SU-DHL-6 (cell line): ENCODE measurements around the gene SEC16A.

Experiments used
- H2AFZ ChIP-seq: fragments of 200-600 bp; sonication (generic); 2 replicates; pipeline ENCODE4 v1.6.1; 2014; ENCODE audit warnings: low read depth, mild to moderate bottlenecking, moderate library complexity, mixed read lengths, antibody characterized with exemption, low read length; ENCODE audit not compliant: severe bottlenecking
- H3F3A ChIP-seq: fragments of 200-600 bp; shearing (Covaris generic); 2 replicates; pipeline ENCODE4 v1.6.0; 2016; ENCODE audit warnings: antibody characterized with exemption, mild to moderate bottlenecking; ENCODE audit not compliant: insufficient read depth
- H3K27ac ChIP-seq: fragments of 200-600 bp; sonication (generic); 2 replicates; pipeline ENCODE4 v1.5.1; 2016; ENCODE audit warnings: low read depth, mild to moderate bottlenecking, low read length, moderate library complexity, mixed read lengths
- H3K27me3 ChIP-seq: fragments of 200-600 bp; sonication (generic), shearing (Covaris generic); 2 replicates; pipeline ENCODE4 v1.6.0; 2014; ENCODE audit warnings: mild to moderate bottlenecking, low read length
- H3K36me3 ChIP-seq: fragments of 200-600 bp; sonication (generic); 2 replicates; pipeline ENCODE4 v1.6.1; 2014; ENCODE audit warnings: mild to moderate bottlenecking, low read length, mixed read lengths
- H3K4me2 ChIP-seq: fragments of 300-600, 200-600 bp; shearing (Covaris generic), sonication (generic); 2 replicates; pipeline ENCODE4 v1.6.0; 2014; ENCODE audit warnings: low read length, low read depth, mild to moderate bottlenecking; ENCODE audit not compliant: poor library complexity, severe bottlenecking
- H3K4me3 ChIP-seq: fragments of 200-600 bp; sonication (generic); 2 replicates; pipeline ENCODE4 v1.5.1; 2014; ENCODE audit warnings: antibody characterized with exemption, low read length, mild to moderate bottlenecking, mixed read lengths; ENCODE audit not compliant: insufficient read depth, poor library complexity, severe bottlenecking
- H3K79me2 ChIP-seq: fragments of 200-600 bp; sonication (generic); 2 replicates; pipeline ENCODE4 v1.6.1; 2014; ENCODE audit warnings: mild to moderate bottlenecking, low read length, moderate library complexity; ENCODE audit not compliant: insufficient read depth
- H3K9ac ChIP-seq: fragments of 200-600 bp; sonication (generic); 2 replicates; pipeline ENCODE4 v1.7.0; 2014; ENCODE audit warnings: mild to moderate bottlenecking, low read length
- H3K9me2 ChIP-seq: fragments of 200-600 bp; sonication (generic); replicated peaks from 2 replicates; pipeline ENCODE4 v1.6.1; 2014; ENCODE audit warnings: low read length; ENCODE audit not compliant: insufficient read depth
- H3K9me3 ChIP-seq: fragments of 200-600 bp; sonication (generic); 2 replicates; pipeline ENCODE4 v1.6.1; 2014; ENCODE audit warnings: low read length, mixed read lengths; ENCODE audit not compliant: insufficient read depth
- H4K20me1 ChIP-seq: fragments of 200-600 bp; sonication (generic); 2 replicates; pipeline ENCODE4 v1.6.1; 2014; ENCODE audit warnings: low read depth, mild to moderate bottlenecking, antibody characterized with exemption, low read length, moderate library complexity, mixed read lengths
- CTCF ChIP-seq: fragments of 200-600 bp; sonication (generic); IDR thresholded peaks from one replicate; pipeline ENCODE4 v1.5.1; 2017; ENCODE audit warnings: antibody characterized with exemption, mild to moderate bottlenecking, low read length, moderate library complexity; ENCODE audit not compliant: insufficient read depth, poor library complexity, severe bottlenecking
- EZH2phosphoT487 ChIP-seq: fragments of 200-600 bp; sonication (generic), shearing (Covaris generic); conservative IDR thresholded peaks from 2 replicates; pipeline ENCODE4 v1.6.1; 2018; ENCODE audit warnings: mild to moderate bottlenecking, antibody characterized with exemption, low read length, moderate library complexity, mixed read lengths

SEC16A gene

GRCh38 chr9:136405481-136405880 lies 77.4 kb downstream of the SEC16A start:
- Histone ChIP-seq H3K9me3 (no peaks in the 10 kb centered on the region), H3K36me3 (peaks cover 3% of the 10 kb centered on the region; the same call in 1 of the 2 replicates), H3K4me3 (no peak overlapping the region), H2AFZ (no peak overlapping the region), H3K4me2 (no peak overlapping the region), H3F3A (peaks cover 11% of the 10 kb centered on the region; the same call in 1 of the 2 replicates), H3K9ac (no peak overlapping the region), H3K27ac (no peak overlapping the region), H3K27me3 (no peaks in the 10 kb centered on the region), H4K20me1 (no peaks in the 10 kb centered on the region), H3K79me2 (peaks cover 17% of the 10 kb centered on the region), H3K9me2 (no peaks in the 10 kb centered on the region)
- no peak for TF ChIP-seq EZH2phosphoT487
- TF ChIP-seq CTCF = no peak

- no peak overlapping the region for H3K4me3 ChIP-seq
- peaks cover 11% of the 10 kb centered on the region; the same call in 1 of the 2 replicates for H3F3A ChIP-seq
- no peak overlapping the region for H2AFZ ChIP-seq
- H3K79me2 ChIP-seq = peaks cover 14% of the 10 kb centered on the region
- no peak overlapping the region for H3K27ac ChIP-seq
- no peak overlapping the region for H3K9ac ChIP-seq
- TF ChIP-seq EZH2phosphoT487 (no peak), CTCF (no peak)
- H4K20me1 ChIP-seq = no peaks in the 10 kb centered on the region
- H3K9me3 ChIP-seq = no peaks in the 10 kb centered on the region
- no peaks in the 10 kb centered on the region for H3K9me2 ChIP-seq
- H3K36me3 ChIP-seq = peaks cover 3% of the 10 kb centered on the region; the same call in 1 of the 2 replicates
- H3K27me3 ChIP-seq = no peaks in the 10 kb centered on the region
- H3K4me2 ChIP-seq = no peak overlapping the region
Observed at GRCh38 chr9:136404801-136405136, 78.1 kb downstream of the SEC16A start.

- no peak for TF ChIP-seq EZH2phosphoT487
- TF ChIP-seq CTCF = no peak
- H3K4me3 ChIP-seq = no peak overlapping the region
- H3K36me3 ChIP-seq = peaks cover 3% of the 10 kb centered on the region; the same call in 1 of the 2 replicates
- H3K27ac ChIP-seq = no peak overlapping the region
- no peaks in the 10 kb centered on the region for H3K9me3 ChIP-seq
- no peaks in the 10 kb centered on the region for H3K9me2 ChIP-seq
- no peak overlapping the region for H3K9ac ChIP-seq
- H3F3A ChIP-seq = peaks cover 11% of the 10 kb centered on the region; the same call in 1 of the 2 replicates
- H2AFZ ChIP-seq = no peak overlapping the region
- H3K4me2 ChIP-seq = no peak overlapping the region
- H4K20me1 ChIP-seq = no peaks in the 10 kb centered on the region; the same call in 1 of the 2 replicates
- peaks cover 15% of the 10 kb centered on the region for H3K79me2 ChIP-seq
- no peaks in the 10 kb centered on the region for H3K27me3 ChIP-seq
Observed at GRCh38 chr9:136403915-136404800, 78.7 kb downstream of the SEC16A start.
